ENCODE data around the gene FCHSD1. TPM values are rescaled to one million over a fixed set of nuclear protein-coding genes. Genes with fewer than 3 reads are reported as not detected.

Gene FCHSD1
- 10 to 100 TPM; 34.8 to 40.9 TPM for total RNA-seq

GRCh38 chr5:141650851-141651727, at the start of gene FCHSD1:
Gene FCHSD1 (minus strand): TSS chr5:141651418. CDS start chr5:141651368, 50 bp downstream.
- H3K9me3 ChIP-seq = no peaks in the 10 kb centered on the region
- ATAC-seq = peak; percentile 99
- DNase-seq = peak; percentile 89 to 93 (median 91)
- intact Hi-C loops (cut with DNase I) = no loop called here
- 5 to 7% methylated on average over 17 to 48 of the region's 50 CpGs for WGBS, 2 donors
- no peaks in the 10 kb centered on the region for H3K27me3 ChIP-seq
- peak within 1 kb of the TSS in 2 of 4 donors; percentile 41 to 47 for H3K27ac ChIP-seq
- TF ChIP-seq CTCF (IDR thresholded peaks at IDR 0.05) = peak in 2 of 7 experiments; percentile 5 to 23
- peak in 2 of 3 donors; percentile 45 to 47 for TF ChIP-seq POLR2A (IDR thresholded peaks at IDR 0.05)
- no peaks in the 10 kb centered on the region for H3K36me3 ChIP-seq (replicated peaks in 1 of 2; ENCODE audit: insufficient read depth in 1 of 2, low read depth in 2 of 2)
- peak within 1 kb of the TSS in 1 of 2 donors; percentile 43 for H3K4me3 ChIP-seq
- H3K4me1 ChIP-seq = peaks cover 18% of the 10 kb centered on the region

- H3K27ac ChIP-seq = no peak overlapping the region
- TF ChIP-seq POLR2A (IDR thresholded peaks at IDR 0.05) (no peak), CTCF (IDR thresholded peaks at IDR 0.05) (no peak)
- H3K36me3 ChIP-seq (replicated peaks in 1 of 2; ENCODE audit: insufficient read depth in 1 of 2, low read depth in 2 of 2) = no peaks in the 10 kb centered on the region
- ATAC-seq = no peak
- intact Hi-C loops (cut with DNase I) = no loop called here
- DNase-seq = no peak
- no peak overlapping the region for H3K4me3 ChIP-seq
- WGBS, 2 donors = 85 to 88% methylated on average over 3 of the region's 3 CpGs
- no peaks in the 10 kb centered on the region for H3K9me3 ChIP-seq
- peaks cover 0 to 8% of the 10 kb centered on the region in 2 donors for H3K27me3 ChIP-seq
- peaks cover 13% of the 10 kb centered on the region for H3K4me1 ChIP-seq
Observed at GRCh38 chr5:141697586-141697985, 46.4 kb upstream of the FCHSD1 start.

GRCh38 chr5:141696431-141696830, 45.2 kb upstream of the FCHSD1 start:
- WGBS, 2 donors = 75 to 94% methylated on average over 2 of the region's 2 CpGs
- Histone ChIP-seq H3K36me3 (replicated peaks in 1 of 2; ENCODE audit: insufficient read depth in 1 of 2, low read depth in 2 of 2) (no peaks in the 10 kb centered on the region), H3K9me3 (no peaks in the 10 kb centered on the region), H3K4me3 (no peak overlapping the region), H3K27ac (no peak overlapping the region), H3K27me3 (peaks cover 0 to 7% of the 10 kb centered on the region in 2 donors), H3K4me1 (peaks cover 14% of the 10 kb centered on the region)
- intact Hi-C loops (cut with DNase I) = no loop called here
- DNase-seq (no peak), ATAC-seq (no peak)
- TF ChIP-seq POLR2A (IDR thresholded peaks at IDR 0.05) = no peak
- no peak for TF ChIP-seq CTCF (IDR thresholded peaks at IDR 0.05)

GRCh38 chr5:141695627-141696215, 44.5 kb upstream of the FCHSD1 start:
- H3K9me3 ChIP-seq = no peaks in the 10 kb centered on the region
- H3K4me3 ChIP-seq = no peak overlapping the region
- H3K36me3 ChIP-seq (replicated peaks in 1 of 2; ENCODE audit: insufficient read depth in 1 of 2, low read depth in 2 of 2) = no peaks in the 10 kb centered on the region
- intact Hi-C loops (cut with DNase I) = no loop called here
- no peak overlapping the region for H3K27ac ChIP-seq
- H3K27me3 ChIP-seq = peaks cover 0 to under 1% of the 10 kb centered on the region in 2 donors
- peaks cover 14% of the 10 kb centered on the region for H3K4me1 ChIP-seq
- TF ChIP-seq CTCF (IDR thresholded peaks at IDR 0.05) (no peak), POLR2A (IDR thresholded peaks at IDR 0.05) (no peak)
- WGBS, 2 donors = 45 to 54% methylated on average over 10 to 11 of the region's 11 CpGs
- ATAC-seq (no peak), DNase-seq (no peak)
